SK-N-SH (cell line): ENCODE measurements around the gene TARS3.

Experiments used
- EP300 ChIP-seq, 2 experiments: IDR thresholded peaks; 2 replicates each; pipeline versions ENCODE4 v1.4.0 to v1.6.1; 2012; ENCODE audit warnings: borderline replicate concordance in 1 of 2, low read depth in 1 of 2, low read length in 1 of 2
- EZH2phosphoT487 ChIP-seq: fragments of 200-600 bp; sonication (generic); IDR thresholded peaks from 2 replicates; pipeline ENCODE4 v1.6.1; 2017; ENCODE audit warnings: low read depth, mixed run types, mild to moderate bottlenecking, antibody characterized with exemption, moderate library complexity, borderline replicate concordance
- JUND ChIP-seq: IDR thresholded peaks from 2 replicates; pipeline ENCODE4 v1.4.0; 2012
- MAX ChIP-seq: IDR thresholded peaks from 2 replicates; pipeline ENCODE4 v1.4.0; 2012; ENCODE audit warnings: low read depth
- PBX3 ChIP-seq: IDR thresholded peaks from 2 replicates; pipeline ENCODE4; 2012
- RFX5 ChIP-seq: IDR thresholded peaks from 2 replicates; pipeline ENCODE4 v1.6.1; 2012; ENCODE audit warnings: mild to moderate bottlenecking, improper control_type of control experiment, low read length
- TAF1 ChIP-seq: IDR thresholded peaks from 2 replicates; pipeline ENCODE4 v1.6.1; 2012; ENCODE audit warnings: low read depth, mild to moderate bottlenecking, low read length, moderate library complexity, borderline replicate concordance
- YY1 ChIP-seq: IDR thresholded peaks from 2 replicates; pipeline ENCODE4 v1.4.0; 2012; ENCODE audit warnings: low read depth, mild to moderate bottlenecking
- TF ChIP-seq, protein P1 (sequence below): fragments of 200-600 bp; sonication (generic); IDR thresholded peaks from 2 replicates; pipeline ENCODE4 v1.6.1; 2017; ENCODE audit warnings: antibody characterized with exemption, mild to moderate bottlenecking, moderate library complexity
- TF ChIP-seq, protein P2 (sequence below): IDR thresholded peaks from 2 replicates; pipeline ENCODE4 v1.6.1; 2012; ENCODE audit warnings: mild to moderate bottlenecking, low read depth, low read length, moderate library complexity

DNA sequence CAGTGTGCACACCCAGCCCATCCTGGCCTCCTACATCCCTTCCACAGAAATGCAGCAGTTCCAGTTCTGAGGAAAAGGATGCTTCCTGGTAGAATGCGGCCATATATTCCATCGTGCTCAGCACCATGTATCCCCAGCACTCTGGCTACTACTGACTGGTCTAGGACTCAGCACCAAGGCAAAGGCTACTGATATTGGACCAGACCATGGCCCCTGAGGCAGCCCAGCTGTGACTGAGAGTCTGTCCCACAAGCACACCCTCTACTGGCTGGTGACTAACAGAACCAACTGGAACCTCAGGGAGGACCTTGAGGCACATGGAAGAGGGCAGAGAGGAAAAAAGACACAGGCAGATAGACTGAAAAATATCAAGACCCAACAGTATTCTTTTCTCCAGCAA is 30.0 kb downstream of the TARS3 start:
- TF ChIP-seq MAX (no peak), EP300 (IDR thresholded peaks at IDR 0.05; ENCODE audit: borderline replicate concordance in 1 of 2, low read depth in 1 of 2, low read length in 1 of 2) (no peak), RFX5 (no peak), YY1 (no peak), PBX3 (no peak), JUND (no peak), TAF1 (no peak), EZH2phosphoT487 (no peak)
- TF ChIP-seq, protein P1, sequence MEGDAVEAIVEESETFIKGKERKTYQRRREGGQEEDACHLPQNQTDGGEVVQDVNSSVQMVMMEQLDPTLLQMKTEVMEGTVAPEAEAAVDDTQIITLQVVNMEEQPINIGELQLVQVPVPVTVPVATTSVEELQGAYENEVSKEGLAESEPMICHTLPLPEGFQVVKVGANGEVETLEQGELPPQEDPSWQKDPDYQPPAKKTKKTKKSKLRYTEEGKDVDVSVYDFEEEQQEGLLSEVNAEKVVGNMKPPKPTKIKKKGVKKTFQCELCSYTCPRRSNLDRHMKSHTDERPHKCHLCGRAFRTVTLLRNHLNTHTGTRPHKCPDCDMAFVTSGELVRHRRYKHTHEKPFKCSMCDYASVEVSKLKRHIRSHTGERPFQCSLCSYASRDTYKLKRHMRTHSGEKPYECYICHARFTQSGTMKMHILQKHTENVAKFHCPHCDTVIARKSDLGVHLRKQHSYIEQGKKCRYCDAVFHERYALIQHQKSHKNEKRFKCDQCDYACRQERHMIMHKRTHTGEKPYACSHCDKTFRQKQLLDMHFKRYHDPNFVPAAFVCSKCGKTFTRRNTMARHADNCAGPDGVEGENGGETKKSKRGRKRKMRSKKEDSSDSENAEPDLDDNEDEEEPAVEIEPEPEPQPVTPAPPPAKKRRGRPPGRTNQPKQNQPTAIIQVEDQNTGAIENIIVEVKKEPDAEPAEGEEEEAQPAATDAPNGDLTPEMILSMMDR: no peak
- TF ChIP-seq, protein P2, sequence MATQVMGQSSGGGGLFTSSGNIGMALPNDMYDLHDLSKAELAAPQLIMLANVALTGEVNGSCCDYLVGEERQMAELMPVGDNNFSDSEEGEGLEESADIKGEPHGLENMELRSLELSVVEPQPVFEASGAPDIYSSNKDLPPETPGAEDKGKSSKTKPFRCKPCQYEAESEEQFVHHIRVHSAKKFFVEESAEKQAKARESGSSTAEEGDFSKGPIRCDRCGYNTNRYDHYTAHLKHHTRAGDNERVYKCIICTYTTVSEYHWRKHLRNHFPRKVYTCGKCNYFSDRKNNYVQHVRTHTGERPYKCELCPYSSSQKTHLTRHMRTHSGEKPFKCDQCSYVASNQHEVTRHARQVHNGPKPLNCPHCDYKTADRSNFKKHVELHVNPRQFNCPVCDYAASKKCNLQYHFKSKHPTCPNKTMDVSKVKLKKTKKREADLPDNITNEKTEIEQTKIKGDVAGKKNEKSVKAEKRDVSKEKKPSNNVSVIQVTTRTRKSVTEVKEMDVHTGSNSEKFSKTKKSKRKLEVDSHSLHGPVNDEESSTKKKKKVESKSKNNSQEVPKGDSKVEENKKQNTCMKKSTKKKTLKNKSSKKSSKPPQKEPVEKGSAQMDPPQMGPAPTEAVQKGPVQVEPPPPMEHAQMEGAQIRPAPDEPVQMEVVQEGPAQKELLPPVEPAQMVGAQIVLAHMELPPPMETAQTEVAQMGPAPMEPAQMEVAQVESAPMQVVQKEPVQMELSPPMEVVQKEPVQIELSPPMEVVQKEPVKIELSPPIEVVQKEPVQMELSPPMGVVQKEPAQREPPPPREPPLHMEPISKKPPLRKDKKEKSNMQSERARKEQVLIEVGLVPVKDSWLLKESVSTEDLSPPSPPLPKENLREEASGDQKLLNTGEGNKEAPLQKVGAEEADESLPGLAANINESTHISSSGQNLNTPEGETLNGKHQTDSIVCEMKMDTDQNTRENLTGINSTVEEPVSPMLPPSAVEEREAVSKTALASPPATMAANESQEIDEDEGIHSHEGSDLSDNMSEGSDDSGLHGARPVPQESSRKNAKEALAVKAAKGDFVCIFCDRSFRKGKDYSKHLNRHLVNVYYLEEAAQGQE: no peak
